NCI-H187 (cell line): ENCODE results near the gene OBI1.

Experiments used
- DNase-seq, 2 experiments: peaks; one replicate each; lab custom pipeline; 2025; lab: John Stamatoyannopoulos, UW

Gene OBI1

DNA sequence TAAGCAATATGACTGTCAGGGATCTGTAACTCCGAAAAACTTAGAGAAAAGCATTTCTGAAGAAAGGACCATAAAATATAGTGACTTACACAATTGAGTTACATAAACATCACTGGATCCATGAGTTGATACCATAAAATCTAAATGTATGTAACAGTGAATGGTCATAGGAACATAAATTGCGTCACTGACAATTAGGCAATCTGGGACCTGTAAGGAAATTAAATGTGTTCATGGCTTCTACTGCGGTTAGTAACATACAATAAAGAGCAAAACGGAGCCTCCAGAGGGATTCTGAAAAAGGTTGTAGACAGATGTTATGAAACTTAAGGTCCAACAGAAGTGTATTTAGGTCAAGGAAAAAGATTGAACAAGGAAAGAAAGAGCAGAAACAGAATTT lies 82.7 kb downstream of the OBI1 start:
- DNase-seq, result no peak

DNA sequence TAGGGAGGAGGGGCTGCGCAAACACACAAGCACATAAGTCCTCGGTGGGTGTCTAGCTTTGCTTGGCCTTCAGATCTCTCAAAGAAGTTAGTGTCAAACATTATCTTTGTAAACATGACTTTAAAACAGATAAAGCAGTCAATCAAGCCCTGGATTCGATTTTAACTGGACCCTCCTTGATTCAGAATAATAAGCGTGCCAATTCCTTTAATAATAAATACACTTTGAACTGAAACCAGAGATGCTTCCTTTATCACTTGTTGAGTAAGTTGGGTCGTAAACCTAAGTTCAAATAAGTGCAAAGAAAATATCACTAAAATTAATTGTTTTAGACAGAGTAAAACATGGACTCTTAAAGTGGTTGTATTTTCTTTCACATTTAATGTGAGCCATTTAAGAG lies 86.5 kb downstream of the OBI1 start:
- no peak for DNase-seq

DNA sequence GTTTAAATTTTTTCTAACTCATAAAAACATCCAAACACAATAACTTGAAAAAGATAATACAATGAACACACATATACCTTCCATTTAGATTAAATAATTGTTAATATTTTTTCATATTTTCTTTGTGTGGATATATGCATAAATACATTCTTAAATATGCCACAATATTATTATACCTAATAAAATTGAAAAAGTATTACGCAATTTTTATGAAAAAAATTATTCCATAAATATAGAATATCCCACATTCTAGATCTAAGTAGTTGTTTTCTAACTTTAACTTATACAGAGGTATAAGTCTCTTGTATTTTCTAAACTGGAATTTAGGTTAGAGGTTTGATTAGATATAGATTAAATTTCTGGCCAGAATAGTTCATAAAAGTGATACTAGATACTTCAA lies 89.9 kb downstream of the OBI1 start:
- no peak for DNase-seq

DNA sequence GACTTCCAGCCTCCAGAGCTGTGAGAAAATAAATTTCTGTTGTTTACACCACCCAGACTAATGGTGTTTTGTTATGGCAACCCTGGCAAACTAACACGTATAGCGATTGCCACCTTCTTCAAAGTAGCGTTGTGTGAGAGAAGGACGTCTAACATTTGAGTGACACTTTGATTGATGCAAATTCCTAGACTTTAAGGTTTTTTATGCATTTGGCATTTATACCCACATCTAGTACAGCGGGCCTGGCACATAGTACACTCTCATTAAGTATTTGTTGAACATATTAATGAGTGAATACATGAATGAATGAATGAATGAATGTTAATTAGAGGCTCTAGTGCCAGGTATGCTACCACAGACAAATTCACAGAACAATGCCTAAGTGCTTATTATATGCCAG lies 92.3 kb downstream of the OBI1 start:
- no peak for DNase-seq
